WTC11 (cell line): ENCODE data around the gene CHPF.

Source experiments
- ARID4B ChIP-seq: sonication (generic); formaldehyde crosslinking; IDR thresholded peaks from 2 replicates; pipeline ENCODE4 v1.8.0; 2023; ENCODE audit warnings: missing genetic modification reagents, mild to moderate bottlenecking, borderline replicate concordance
- ATF6 ChIP-seq: sonication (generic); formaldehyde crosslinking; IDR thresholded peaks from 2 replicates; pipeline ENCODE4 v1.8.1; 2023; ENCODE audit warnings: mild to moderate bottlenecking, missing genetic modification reagents
- CREM ChIP-seq: sonication (generic); formaldehyde crosslinking; IDR thresholded peaks from 2 replicates; pipeline ENCODE4 v1.8.1; 2022; ENCODE audit warnings: mild to moderate bottlenecking, missing genetic modification reagents, moderate library complexity
- CTCF ChIP-seq: fragments of 200-600 bp; IDR thresholded peaks from 2 replicates; pipeline ENCODE4 v1.8.0; 2022; ENCODE audit warnings: antibody characterized with exemption
- E2F1 ChIP-seq: sonication (generic); formaldehyde crosslinking; IDR thresholded peaks from 2 replicates; pipeline ENCODE4 v1.8.0; 2022; ENCODE audit warnings: mild to moderate bottlenecking, missing genetic modification reagents
- ETV6 ChIP-seq: sonication (generic); formaldehyde crosslinking; IDR thresholded peaks from 2 replicates; pipeline ENCODE4 v1.8.1; 2022; ENCODE audit warnings: mild to moderate bottlenecking, missing genetic modification reagents
- HMGXB4 ChIP-seq: sonication (generic); formaldehyde crosslinking; IDR thresholded peaks from 2 replicates; pipeline ENCODE4 v1.8.1; 2023; ENCODE audit warnings: mild to moderate bottlenecking, moderate library complexity, missing genetic modification reagents
- MYBL2 ChIP-seq: sonication (generic); formaldehyde crosslinking; IDR thresholded peaks from 2 replicates; pipeline ENCODE4 v1.8.1; 2023; ENCODE audit warnings: mild to moderate bottlenecking, moderate library complexity, missing genetic modification reagents
- TCF7 ChIP-seq: sonication (generic); formaldehyde crosslinking; IDR thresholded peaks from 2 replicates; pipeline ENCODE4 v1.8.0; 2022; ENCODE audit warnings: mild to moderate bottlenecking, low read depth, missing genetic modification reagents, moderate library complexity

GRCh38 chr2:219515874-219516629, 27.6 kb downstream of the CHPF start:
- TF ChIP-seq ARID4B (CRISPR knock-in tag): no peak
- no peak for TF ChIP-seq CTCF
- no peak for TF ChIP-seq ETV6 (CRISPR knock-in tag)
- no peak for TF ChIP-seq ATF6 (CRISPR knock-in tag)
- no peak for TF ChIP-seq E2F1 (CRISPR knock-in tag)
- no peak for TF ChIP-seq MYBL2 (CRISPR knock-in tag)
- TF ChIP-seq HMGXB4 (CRISPR knock-in tag): no peak
- no peak for TF ChIP-seq CREM (CRISPR knock-in tag)
- TF ChIP-seq TCF7 (CRISPR knock-in tag): no peak
